Activated CD8-positive, alpha-beta T cell treated with anti-CD3 and anti-CD28 coated beads, Interleukin-2, amount 10 ng/mL, durations not matched to agents 7 days and 5 days (primary cell): Measurements from ENCODE around the gene KRTAP12-3. TPM values are rescaled to one million over a fixed set of nuclear protein-coding genes. Genes with fewer than 3 reads are reported as not detected.
"Not testable (repeated sequence)": the region's sequence is repeated elsewhere in the genome, so short reads cannot be mapped to it uniquely, and the experiment has no call there.

Experiments
- ATAC-seq: fragments of 150-1000 bp; cut with Tn5 transposase; one replicate; pipeline ENCODE4 v1.10.0; 2021; ENCODE audit warnings: moderate library complexity
- CTCF ChIA-PET: fragments of 350-600 bp; sonication (Branson Sonifier 250); formaldehyde crosslinking; loops from one replicate; lab custom pipeline; 2021; ENCODE audit warnings: antibody characterized with exemption; lab: Charles Lee
- POLR2A ChIA-PET: fragments of 350-600 bp; sonication (Branson Sonifier 250); formaldehyde crosslinking; loops from one replicate; lab custom pipeline; 2021; ENCODE audit warnings: antibody characterized with exemption; lab: Charles Lee
- DNase-seq: peaks from one replicate; pipeline ENCODE4 v3.0.0-alpha.2; 2020
- H3K27ac Mint-ChIP-seq: one replicate; pipeline ENCODE4 v1.8.0; 2021; ENCODE audit warnings: mild to moderate bottlenecking, mixed read lengths
- H3K27me3 Mint-ChIP-seq: one replicate; pipeline ENCODE4 v1.8.0; 2021; ENCODE audit warnings: low read depth, mixed read lengths
- H3K36me3 Mint-ChIP-seq: one replicate; pipeline ENCODE4 v1.8.0; 2021; ENCODE audit warnings: low read depth, mixed read lengths
- H3K4me1 Mint-ChIP-seq: one replicate; pipeline ENCODE4 v1.8.0; 2021; ENCODE audit warnings: low read depth, mixed read lengths
- H3K4me3 Mint-ChIP-seq: one replicate; pipeline ENCODE4 v1.8.0; 2021; ENCODE audit warnings: mild to moderate bottlenecking, mixed read lengths
- H3K9me3 Mint-ChIP-seq: one replicate; pipeline ENCODE4 v1.8.0; 2022; ENCODE audit warnings: mixed read lengths; ENCODE audit not compliant: insufficient read depth
- total RNA-seq, 2 experiments: library from RNA; stranded (reverse); gene quantifications; one replicate each; pipeline ENCODE4 v1.2.3, GENCODE V29; 2021

Gene KRTAP12-3
- total RNA-seq, 2 experiments from 2014 or later = not detected

GRCh38 chr21:44643741-44644310, 13.9 kb upstream of the KRTAP12-3 start:
- ChIA-PET CTCF (no interaction called here), POLR2A (no interaction called here)
- peaks cover 10% of the 10 kb centered on the region for H3K36me3 Mint-ChIP-seq
- H3K4me3 Mint-ChIP-seq = no peak overlapping the region
- H3K27ac Mint-ChIP-seq = no peak overlapping the region
- ATAC-seq (no peak), DNase-seq (peak; percentile 13)
- H3K27me3 Mint-ChIP-seq = peaks cover 5% of the 10 kb centered on the region
- no peaks in the 10 kb centered on the region for H3K4me1 Mint-ChIP-seq
- H3K9me3 Mint-ChIP-seq = peaks cover 50% of the 10 kb centered on the region

GRCh38 chr21:44644878-44645277, 12.9 kb upstream of the KRTAP12-3 start:
- ChIA-PET POLR2A (no interaction called here), CTCF (interaction anchor here (1.4 kb wide), 1 partner anchor 10 kb away, joined by 4 read pairs; the partner anchor contains the start of gene KRTAP12-4)
- ATAC-seq (no peak), DNase-seq (no peak)
- Mint-ChIP-seq H3K4me3 (no peak overlapping the region), H3K27me3 (peaks cover 5% of the 10 kb centered on the region), H3K27ac (no peak overlapping the region), H3K9me3 (peaks cover 48% of the 10 kb centered on the region), H3K36me3 (peaks cover 10% of the 10 kb centered on the region), H3K4me1 (no peaks in the 10 kb centered on the region)

- not testable (repeated sequence) for ATAC-seq
- POLR2A ChIA-PET = interaction anchor here (1.2 kb wide), 1 partner anchor 9 kb away, joined by 3 read pairs; no protein-coding TSS in a partner anchor
Measured at GRCh38 chr21:44646366-44647221, 11.1 kb upstream of the KRTAP12-3 start, which contains the start of gene KRTAP10-11. TSS of gene KRTAP10-11 (plus strand) at chr21:44646414. CDS start at chr21:44646459, 45 bp downstream.

GRCh38 chr21:44647222-44647552, 10.5 kb upstream of the KRTAP12-3 start:
- Mint-ChIP-seq H3K4me1 (peaks cover 4% of the 10 kb centered on the region), H3K27me3 (no peaks in the 10 kb centered on the region), H3K9me3 (peaks cover 26% of the 10 kb centered on the region), H3K27ac (peak overlapping the region; percentile 60), H3K4me3 (no peak overlapping the region), H3K36me3 (peaks cover 10% of the 10 kb centered on the region)
- POLR2A ChIA-PET = no interaction called here
- ATAC-seq (no peak), DNase-seq (peak; percentile 16)
- CTCF ChIA-PET = interaction anchor here (1.1 kb wide), 1 partner anchor 11 kb away, joined by 3 read pairs; no protein-coding TSS in a partner anchor

More at GRCh38 chr21:44646366-44647221, 11.1 kb upstream of the KRTAP12-3 start, which contains the start of gene KRTAP10-11:
- CTCF ChIA-PET = interaction anchor here (1.1 kb wide), 1 partner anchor 12 kb away, joined by 3 read pairs; no protein-coding TSS in a partner anchor
- Mint-ChIP-seq H3K36me3 (peaks cover 10% of the 10 kb centered on the region), H3K27ac (peak within 1 kb of the TSS; percentile 60), H3K9me3 (peaks cover 32% of the 10 kb centered on the region)
- not testable (repeated sequence) for H3K4me3 Mint-ChIP-seq, H3K27me3 Mint-ChIP-seq, DNase-seq, H3K4me1 Mint-ChIP-seq

- ChIA-PET POLR2A (no interaction called here), CTCF (no interaction called here)
- Mint-ChIP-seq H3K4me1 (peaks cover 8% of the 10 kb centered on the region), H3K9me3 (peaks cover 22% of the 10 kb centered on the region), H3K36me3 (peaks cover 16% of the 10 kb centered on the region), H3K27me3 (no peaks in the 10 kb centered on the region), H3K4me3 (no peak overlapping the region), H3K27ac (no peak overlapping the region)
- DNase-seq = peak; percentile 16
- no peak for ATAC-seq
Measured at GRCh38 chr21:44648557-44649311, 9.0 kb upstream of the KRTAP12-3 start.

- Mint-ChIP-seq H3K27me3 (no peaks in the 10 kb centered on the region), H3K4me3 (no peak overlapping the region), H3K4me1 (peaks cover 16% of the 10 kb centered on the region), H3K9me3 (peaks cover 19% of the 10 kb centered on the region), H3K36me3 (peaks cover 19% of the 10 kb centered on the region), H3K27ac (no peak overlapping the region)
- POLR2A ChIA-PET = no interaction called here
- ATAC-seq = no peak
- CTCF ChIA-PET = no interaction called here
- peak; percentile 14 for DNase-seq
Measured at GRCh38 chr21:44649521-44650100, 8.1 kb upstream of the KRTAP12-3 start.

GRCh38 chr21:44650265-44650972, 7.3 kb upstream of the KRTAP12-3 start:
- ChIA-PET CTCF (interaction anchor here (0.7 kb wide), 1 partner anchor 143 kb away, joined by 3 read pairs; no protein-coding TSS in a partner anchor), POLR2A (no interaction called here)
- no peak for ATAC-seq
- Mint-ChIP-seq H3K27me3 (no peaks in the 10 kb centered on the region), H3K4me1 (peaks cover 24% of the 10 kb centered on the region), H3K9me3 (peaks cover 13% of the 10 kb centered on the region), H3K36me3 (peaks cover 21% of the 10 kb centered on the region), H3K4me3 (no peak overlapping the region), H3K27ac (peak overlapping the region; percentile 40)
- DNase-seq = peak; percentile 3

GRCh38 chr21:44650973-44651675, 6.6 kb upstream of the KRTAP12-3 start:
- POLR2A ChIA-PET = no interaction called here
- peaks cover 28% of the 10 kb centered on the region for H3K36me3 Mint-ChIP-seq
- no peak overlapping the region for H3K4me3 Mint-ChIP-seq

GRCh38 chr21:44653123-44653522, 4.6 kb upstream of the KRTAP12-3 start:
- Mint-ChIP-seq H3K4me1 (peaks cover 41% of the 10 kb centered on the region), H3K27me3 (no peaks in the 10 kb centered on the region), H3K4me3 (no peak overlapping the region), H3K36me3 (peaks cover 46% of the 10 kb centered on the region), H3K27ac (no peak overlapping the region), H3K9me3 (peaks cover 34% of the 10 kb centered on the region)
- POLR2A ChIA-PET = interaction anchor here (0.8 kb wide), 1 partner anchor 34 kb away, joined by 3 read pairs; no protein-coding TSS in a partner anchor
- ATAC-seq (no peak), DNase-seq (no peak)
- CTCF ChIA-PET = no interaction called here

More at GRCh38 chr21:44650973-44651675, 6.6 kb upstream of the KRTAP12-3 start:
- no peaks in the 10 kb centered on the region for H3K27me3 Mint-ChIP-seq
- no peak for DNase-seq
- CTCF ChIA-PET = interaction anchor here (0.7 kb wide), 1 partner anchor 143 kb away, joined by 3 read pairs; no protein-coding TSS in a partner anchor
- peaks cover 24% of the 10 kb centered on the region for H3K4me1 Mint-ChIP-seq
- ATAC-seq = no peak
- peaks cover 15% of the 10 kb centered on the region for H3K9me3 Mint-ChIP-seq
- H3K27ac Mint-ChIP-seq = peak overlapping the region; percentile 16
